Keratinocyte (primary cell): ENCODE results near the gene MST1. TPM values are rescaled to one million over a fixed set of nuclear protein-coding genes. Genes with fewer than 3 reads are reported as not detected.

Source experiments
- DNase-seq: peaks from one replicate; pipeline ENCODE4 v3.0.0-alpha.2; 2011; ENCODE audit warnings: low read depth, missing footprints, low spot score
- FAIRE-seq: peaks from 2 replicates; lab custom pipeline; 2011; peaks lifted over from hg19 to GRCh38; lab: Jason Lieb, UNC
- H2AFZ ChIP-seq: 2 replicates; pipeline ENCODE4 v1.6.0; 2012; ENCODE audit warnings: low read length, control low read depth, inconsistent platforms; ENCODE audit not compliant: control insufficient read depth
- H3K27ac ChIP-seq: 2 replicates; pipeline ENCODE4 v1.5.1; 2011; ENCODE audit warnings: low read length; ENCODE audit not compliant: control insufficient read depth, insufficient read depth
- H3K27me3 ChIP-seq: 3 replicates; pipeline ENCODE4 v1.6.0; 2011; ENCODE audit warnings: low read length; ENCODE audit not compliant: control insufficient read depth, insufficient read depth; ENCODE audit errors: extremely low read depth
- H3K36me3 ChIP-seq, 2 experiments: 2 replicates in 1 of 2; 3 replicates in 1 of 2; pipeline ENCODE4 v1.5.1; 2011; ENCODE audit warnings: low read length in 2 of 2, mild to moderate bottlenecking in 1 of 2; ENCODE audit not compliant: control insufficient read depth in 2 of 2, insufficient read depth in 2 of 2; ENCODE audit errors: extremely low read depth in 1 of 2
- H3K4me1 ChIP-seq: 3 replicates; pipeline ENCODE4 v1.5.1; 2011; ENCODE audit warnings: low read length; ENCODE audit not compliant: control insufficient read depth, insufficient read depth; ENCODE audit errors: extremely low read depth
- H3K4me2 ChIP-seq: 3 replicates; pipeline ENCODE4 v1.6.0; 2011; ENCODE audit warnings: low read depth, low read length; ENCODE audit not compliant: control insufficient read depth, insufficient read depth; ENCODE audit errors: extremely low read depth
- H3K4me3 ChIP-seq, 3 experiments: fragments of 200-600 bp in 1 of 3; sonication (generic) in 1 of 3; 2 replicates in 2 of 3; 3 replicates in 1 of 3; pipeline ENCODE4 v1.5.1; 2011 to 2016; ENCODE audit warnings: low read length in 3 of 3, mild to moderate bottlenecking in 3 of 3, control low read depth in 2 of 3, inconsistent platforms in 1 of 3, low read depth in 1 of 3, mixed read lengths in 1 of 3, mixed run types in 1 of 3, moderate library complexity in 1 of 3; ENCODE audit not compliant: control insufficient read depth in 2 of 3, insufficient read depth in 2 of 3; ENCODE audit errors: extremely low read depth in 1 of 3
- H3K79me2 ChIP-seq: 2 replicates; pipeline ENCODE4 v1.6.0; 2012; ENCODE audit warnings: low read length; ENCODE audit not compliant: control insufficient read depth, insufficient read depth
- H3K9ac ChIP-seq: 3 replicates; pipeline ENCODE4 v1.6.0; 2011; ENCODE audit warnings: low read length; ENCODE audit not compliant: control insufficient read depth, insufficient read depth; ENCODE audit errors: extremely low read depth
- H3K9me1 ChIP-seq: 3 replicates; pipeline ENCODE4 v1.6.0; 2011; ENCODE audit warnings: low read length; ENCODE audit not compliant: control insufficient read depth, insufficient read depth; ENCODE audit errors: extremely low read depth
- H3K9me3 ChIP-seq: 2 replicates; pipeline ENCODE4 v1.5.1; 2012; ENCODE audit warnings: low read depth, low read length; ENCODE audit not compliant: control insufficient read depth
- H4K20me1 ChIP-seq: 3 replicates; pipeline ENCODE4 v1.6.0; 2011; ENCODE audit warnings: low read length; ENCODE audit not compliant: control insufficient read depth, insufficient read depth; ENCODE audit errors: extremely low read depth
- CTCF ChIP-seq, 3 experiments: IDR thresholded peaks in 1 of 3; conservative IDR thresholded peaks in 1 of 3; optimal IDR thresholded peaks in 1 of 3; 2 replicates in 2 of 3; 3 replicates in 1 of 3; pipeline versions ENCODE3 to v1.5.1; 2011; ENCODE audit warnings: low read length in 3 of 3, mild to moderate bottlenecking in 3 of 3, moderate library complexity in 2 of 3, control low read depth in 1 of 3, inconsistent platforms in 1 of 3; ENCODE audit not compliant: insufficient read depth in 2 of 3; ENCODE audit errors: extremely low read depth in 1 of 3
- EZH2 ChIP-seq: IDR thresholded peaks from one replicate; pipeline ENCODE4 v1.6.1; 2012; ENCODE audit warnings: inconsistent platforms, mild to moderate bottlenecking, low read length, moderate library complexity
- dilution Hi-C: fragments of 300-500 bp; cut with MboI; formaldehyde crosslinking; loops from one replicate; pipeline ENCODE4 v1.7.0; 2020; ENCODE audit warnings: low sequenced_read_pairs; ENCODE audit not compliant: extremely low pct_ligation_motif_present
- polyA plus RNA-seq, 5 experiments: library from polyadenylated mRNA; depleted of rRNA in 3 of 5; stranded (reverse) in 3 of 5; stranded (forward) in 1 of 5; unstranded in 1 of 5; fragments of >200 nt; gene quantifications; 1 replicate in 1 of 5; 2 replicates in 3 of 5; 3 replicates in 1 of 5; pipeline versions ENCODE4 v1.2.1 to v1.2.3, GENCODE V29; 2011 to 2012; ENCODE audit warnings: missing spikeins in 2 of 5, low read depth in 1 of 5, low replicate concordance in 1 of 5

Gene MST1
- polyA plus RNA-seq, 1 donor (not counting 4 experiments of a cell fraction or from before 2014, with no cell fraction given), result 5.2 TPM

- H3K9me3 ChIP-seq, result no peaks in the 10 kb centered on the region
- peaks cover 17% of the 10 kb centered on the region for H3K79me2 ChIP-seq
- H3K9me1 ChIP-seq, result no peaks in the 10 kb centered on the region
- H3K4me1 ChIP-seq, result peaks cover 28% of the 10 kb centered on the region
- dilution Hi-C loops, result no loop called here
- DNase-seq (no peak), FAIRE-seq (no peak)
- no peaks in the 10 kb centered on the region for H3K27me3 ChIP-seq
- peaks cover 13 to 26% of the 10 kb centered on the region in 2 experiments for H3K36me3 ChIP-seq
- H3K9ac ChIP-seq, result no peak overlapping the region
- no peak overlapping the region for H3K4me2 ChIP-seq
- no peak overlapping the region for H2AFZ ChIP-seq
- H3K27ac ChIP-seq, result no peak overlapping the region
- peaks cover 14% of the 10 kb centered on the region for H4K20me1 ChIP-seq
- TF ChIP-seq CTCF (optimal IDR thresholded peaks at IDR 0.05 in 1 of 3, IDR thresholded peaks at IDR 0.05 in 1 of 3, conservative IDR thresholded peaks at IDR 0.05 in 1 of 3; ENCODE audit: extremely low read depth in 1 of 3, insufficient read depth in 2 of 3, low read length in 3 of 3) (no peak), EZH2 (no peak)
- no peak overlapping the region for H3K4me3 ChIP-seq
Observed at GRCh38 chr3:49721596-49721895, 32.3 kb upstream of the MST1 start.

DNA sequence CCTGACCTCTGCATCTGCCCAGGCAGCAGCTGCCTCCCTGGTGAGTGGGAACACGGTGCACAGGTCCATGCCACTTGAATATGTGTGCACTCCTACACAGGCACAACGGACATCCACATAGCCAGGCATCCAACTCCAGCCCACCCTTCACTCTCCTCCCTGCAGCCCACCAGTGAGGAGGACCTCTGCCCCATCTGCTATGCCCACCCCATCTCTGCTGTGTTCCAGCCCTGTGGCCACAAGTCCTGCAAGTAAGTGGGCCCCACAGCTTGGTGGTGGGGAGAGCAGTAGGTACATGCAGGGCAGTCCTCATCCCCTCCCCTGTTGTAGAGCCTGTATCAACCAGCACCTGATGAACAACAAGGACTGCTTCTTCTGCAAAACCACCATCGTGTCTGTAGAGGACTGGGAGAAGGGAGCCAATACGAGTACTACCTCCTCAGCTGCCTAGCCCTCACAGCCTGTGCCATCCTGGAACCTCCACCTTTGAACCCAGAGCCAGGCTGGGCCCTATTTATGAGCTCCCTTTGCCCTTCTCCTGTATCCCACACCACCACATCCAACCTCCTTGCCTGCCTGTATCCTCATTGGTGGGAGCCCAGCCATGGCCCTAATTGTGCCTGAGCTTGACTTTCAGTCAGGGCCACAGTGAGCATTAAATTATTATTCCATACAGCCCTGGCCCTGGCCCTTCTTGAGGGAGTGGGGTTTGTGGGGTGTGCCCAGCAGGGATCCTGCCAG is 31.8 kb upstream of the MST1 start:
- dilution Hi-C loops, result no loop called here
- Histone ChIP-seq H3K4me3 (no peak overlapping the region), H4K20me1 (peaks cover 14% of the 10 kb centered on the region), H3K4me2 (no peak overlapping the region), H2AFZ (no peak overlapping the region), H3K9ac (no peak overlapping the region), H3K9me1 (no peaks in the 10 kb centered on the region), H3K27me3 (no peaks in the 10 kb centered on the region), H3K36me3 (peaks cover 13 to 26% of the 10 kb centered on the region in 2 experiments), H3K4me1 (peaks cover 28% of the 10 kb centered on the region), H3K27ac (no peak overlapping the region), H3K79me2 (peaks cover 17% of the 10 kb centered on the region), H3K9me3 (no peaks in the 10 kb centered on the region)
- DNase-seq, result no peak
- FAIRE-seq, result no peak
- TF ChIP-seq EZH2 (no peak), CTCF (optimal IDR thresholded peaks at IDR 0.05 in 1 of 3, IDR thresholded peaks at IDR 0.05 in 1 of 3, conservative IDR thresholded peaks at IDR 0.05 in 1 of 3; ENCODE audit: extremely low read depth in 1 of 3, insufficient read depth in 2 of 3, low read length in 3 of 3) (no peak)
